ENCODE results near the gene CACNG3.

Gene CACNG3

GRCh38 chr16:24255456-24256371, at the start of gene CACNG3:
TSS of gene CACNG3 (plus strand) at chr16:24256335. CDS start at chr16:24256755, 420 bp downstream.
- POLR2A ChIA-PET, result no interaction called here
- CTCF ChIA-PET, result interaction anchor here (0.6 to 3.5 kb wide), 5 partner anchors 8 to 455 kb away, joined by 3 to 24 read pairs (median 4); no protein-coding TSS in a partner anchor
- DNase-seq (ENCODE audit: extremely low spot score), result peak; percentile 74
- no peak for TF ChIP-seq CTCF (IDR thresholded peaks at IDR 0.05; ENCODE audit: control extremely low read depth, extremely low read depth, low read depth, missing control alignments)

- DNase-seq (ENCODE audit: extremely low spot score), result no peak
- TF ChIP-seq CTCF (IDR thresholded peaks at IDR 0.05; ENCODE audit: control extremely low read depth, extremely low read depth, low read depth, missing control alignments), result no peak
- POLR2A ChIA-PET, result no interaction called here
- CTCF ChIA-PET, result interaction anchor here (1.3 to 2.6 kb wide), 2 partner anchors 21 to 46 kb away, joined by 3 to 7 read pairs; no protein-coding TSS in a partner anchor
These were observed 49.2 kb upstream of the CACNG3 start for GRCh38 chr16:24206926-24207325.

GRCh38 chr16:24208710-24209109, 47.4 kb upstream of the CACNG3 start:
- no peak for TF ChIP-seq CTCF (IDR thresholded peaks at IDR 0.05; ENCODE audit: control extremely low read depth, extremely low read depth, low read depth, missing control alignments)
- POLR2A ChIA-PET, result no interaction called here
- CTCF ChIA-PET, result interaction anchor here (1.2 to 2.6 kb wide), 2 partner anchors 12 to 44 kb away, joined by 3 to 7 read pairs; no protein-coding TSS in a partner anchor
- DNase-seq (ENCODE audit: extremely low spot score), result no peak

GRCh38 chr16:24214992-24215391, 41.1 kb upstream of the CACNG3 start:
- no peak for DNase-seq (ENCODE audit: extremely low spot score)
- CTCF ChIA-PET, result interaction anchor here (1.0 to 1.4 kb wide), 2 partner anchors 10 to 13 kb away, joined by 3 read pairs; no protein-coding TSS in a partner anchor
- no peak for TF ChIP-seq CTCF (IDR thresholded peaks at IDR 0.05; ENCODE audit: control extremely low read depth, extremely low read depth, low read depth, missing control alignments)
- POLR2A ChIA-PET, result no interaction called here

GRCh38 chr16:24216961-24217360, 39.2 kb upstream of the CACNG3 start:
- CTCF ChIA-PET, result no interaction called here
- TF ChIP-seq CTCF (IDR thresholded peaks at IDR 0.05; ENCODE audit: control extremely low read depth, extremely low read depth, low read depth, missing control alignments), result no peak
- POLR2A ChIA-PET, result no interaction called here
- no peak for DNase-seq (ENCODE audit: extremely low spot score)

GRCh38 chr16:24217461-24217860, 38.7 kb upstream of the CACNG3 start:
- DNase-seq (ENCODE audit: extremely low spot score), result no peak
- POLR2A ChIA-PET, result no interaction called here
- CTCF ChIA-PET, result no interaction called here
- no peak for TF ChIP-seq CTCF (IDR thresholded peaks at IDR 0.05; ENCODE audit: control extremely low read depth, extremely low read depth, low read depth, missing control alignments)

Data from GM10248 (cell line).